T-helper 2 cell treated with Interferon-gamma antibody and Interleukin-4, amounts not matched to agents 5 μg/mL and 100 μg/mL, for 36 hours (primary cell): ENCODE measurements around the gene PDK2.

ENCODE experiments used
- DNase-seq: peaks from one replicate; pipeline ENCODE4 v3.0.0; 2021; ENCODE audit warnings: low spot score
- H3K27ac Mint-ChIP-seq: one replicate; pipeline ENCODE4 v1.8.0; 2021; ENCODE audit warnings: mild to moderate bottlenecking, mixed read lengths
- H3K27me3 Mint-ChIP-seq: one replicate; pipeline ENCODE4 v1.8.0; 2021; ENCODE audit warnings: low read depth, mixed read lengths
- H3K36me3 Mint-ChIP-seq: one replicate; pipeline ENCODE4 v1.8.0; 2021; ENCODE audit warnings: low read depth, mixed read lengths
- H3K4me1 Mint-ChIP-seq: one replicate; pipeline ENCODE4 v1.8.0; 2021; ENCODE audit warnings: low read depth, mixed read lengths
- H3K4me3 Mint-ChIP-seq: one replicate; pipeline ENCODE4 v1.8.0; 2022; ENCODE audit warnings: mild to moderate bottlenecking, moderate library complexity, mixed read lengths
- H3K9me3 Mint-ChIP-seq: one replicate; pipeline ENCODE4 v1.8.0; 2021; ENCODE audit warnings: mixed read lengths

Gene PDK2

DNA sequence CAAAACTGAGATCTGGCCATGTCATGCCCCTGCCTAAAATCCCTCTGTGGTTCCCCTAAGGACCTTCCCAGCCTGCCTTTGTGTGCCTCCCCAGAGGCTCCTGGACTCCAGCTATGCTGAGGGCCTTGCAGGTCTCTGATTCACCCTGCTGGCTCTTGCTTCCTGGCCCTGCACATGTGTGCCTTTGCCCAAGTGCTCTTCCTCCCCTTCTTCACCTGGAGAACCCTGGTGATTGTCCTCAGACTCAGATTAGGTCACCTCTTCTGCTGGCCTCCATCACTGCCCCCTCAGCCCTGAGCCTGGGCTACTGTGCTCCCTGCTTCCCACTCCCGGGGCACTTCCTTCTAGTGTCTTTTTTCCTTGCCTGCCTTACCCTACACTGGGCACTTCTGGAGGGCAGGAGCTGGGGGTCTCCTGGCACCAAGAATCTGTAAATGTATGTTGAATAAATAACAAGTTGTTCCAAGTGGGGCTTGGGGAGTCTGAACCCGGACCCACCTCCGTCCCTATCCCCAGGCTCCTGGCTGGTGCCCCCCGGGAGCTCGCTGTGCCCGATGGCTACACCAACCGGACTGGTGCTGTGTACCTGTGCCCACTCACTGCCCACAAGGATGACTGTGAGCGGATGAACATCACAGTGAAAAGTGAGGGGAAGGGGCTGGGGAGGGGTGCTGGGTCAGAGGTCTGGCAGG is 31.4 kb upstream of the PDK2 start:
- H3K27ac Mint-ChIP-seq = peak overlapping the region; percentile 13
- peaks cover 4% of the 10 kb centered on the region for H3K27me3 Mint-ChIP-seq
- no peaks in the 10 kb centered on the region for H3K9me3 Mint-ChIP-seq
- H3K36me3 Mint-ChIP-seq = no peaks in the 10 kb centered on the region
- DNase-seq = no peak
- H3K4me3 Mint-ChIP-seq = no peak overlapping the region
- peaks cover 2% of the 10 kb centered on the region for H3K4me1 Mint-ChIP-seq

DNA sequence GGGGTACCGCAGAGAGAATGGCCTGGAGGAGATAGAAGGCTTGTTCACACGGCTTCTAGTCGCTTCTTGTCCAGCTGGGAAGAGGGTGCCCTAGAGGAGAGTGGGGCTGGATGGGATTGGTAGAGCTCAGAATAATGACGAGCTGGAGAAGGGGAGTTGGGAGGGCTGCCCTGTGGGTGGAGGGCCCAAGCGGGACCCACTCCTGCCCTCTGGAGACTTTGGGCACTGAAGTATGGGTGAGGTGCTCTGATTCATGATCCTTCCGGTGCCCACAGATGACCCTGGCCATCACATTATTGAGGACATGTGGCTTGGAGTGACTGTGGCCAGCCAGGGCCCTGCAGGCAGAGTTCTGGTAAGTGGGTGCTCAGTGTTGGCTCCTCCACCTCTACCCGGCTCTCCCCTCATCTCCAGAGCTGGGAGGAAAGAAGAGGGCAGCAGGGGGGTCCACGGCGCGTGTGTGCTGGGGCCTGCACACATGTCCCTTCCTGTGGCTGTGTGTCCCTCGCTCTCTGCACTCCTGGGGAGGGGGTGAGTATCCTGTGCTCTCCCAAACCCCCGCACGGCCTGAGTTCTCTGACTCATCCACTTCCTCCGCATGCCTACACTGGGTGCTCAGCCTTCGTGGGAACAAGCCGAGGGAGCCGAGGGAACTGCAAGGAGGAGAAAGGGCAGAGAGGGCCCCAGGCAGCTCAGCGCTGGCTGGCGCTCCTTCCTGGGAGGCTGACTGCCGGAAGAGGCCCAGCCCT is 30.7 kb upstream of the PDK2 start:
- DNase-seq = no peak
- Mint-ChIP-seq H3K9me3 (no peaks in the 10 kb centered on the region), H3K36me3 (no peaks in the 10 kb centered on the region), H3K27ac (no peak overlapping the region), H3K27me3 (peaks cover under 1% of the 10 kb centered on the region), H3K4me1 (peaks cover 2% of the 10 kb centered on the region), H3K4me3 (no peak overlapping the region)

DNA sequence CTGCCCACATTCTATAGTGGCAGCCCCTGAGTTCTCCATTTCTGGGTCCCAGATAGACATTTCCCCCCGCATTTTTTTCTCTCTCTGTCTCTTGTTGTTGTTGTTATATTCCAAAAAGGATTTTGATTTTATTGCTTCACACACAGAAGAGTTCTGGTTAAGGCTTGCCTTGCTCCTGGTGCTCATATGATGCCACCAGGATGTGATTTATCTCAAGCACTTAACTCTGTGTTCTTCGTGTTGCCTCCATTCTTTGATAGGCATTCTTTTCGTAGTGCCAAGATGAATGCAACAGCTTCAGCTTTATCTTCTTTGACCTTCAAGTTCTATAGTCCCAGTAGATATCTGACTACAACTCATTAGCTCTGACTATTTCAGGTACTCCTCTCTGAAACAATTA is 30.1 kb upstream of the PDK2 start:
- H3K9me3 Mint-ChIP-seq = no peaks in the 10 kb centered on the region
- H3K27me3 Mint-ChIP-seq = no peaks in the 10 kb centered on the region
- no peak overlapping the region for H3K27ac Mint-ChIP-seq
- H3K4me3 Mint-ChIP-seq = no peak overlapping the region
- no peak for DNase-seq
- peaks cover 2% of the 10 kb centered on the region for H3K4me1 Mint-ChIP-seq
- no peaks in the 10 kb centered on the region for H3K36me3 Mint-ChIP-seq

DNA sequence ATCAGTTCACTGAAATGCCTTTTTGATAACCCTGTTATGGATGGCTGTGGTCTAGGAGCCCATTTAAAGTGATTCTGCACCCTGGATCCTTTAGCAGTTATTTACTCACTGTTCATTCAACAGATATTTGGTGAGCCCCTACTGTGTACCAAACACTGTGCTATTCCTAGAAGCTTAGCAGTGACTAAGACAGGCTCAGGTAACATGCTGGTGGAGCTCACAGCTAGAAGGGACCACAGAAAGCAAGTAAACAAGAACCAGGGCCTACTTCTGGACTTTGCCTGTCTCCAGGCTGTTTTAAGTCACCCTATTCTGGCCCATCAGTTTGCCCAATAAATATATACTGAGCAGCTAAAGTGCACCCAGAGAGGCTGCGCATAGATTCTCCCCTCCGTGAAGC is 28.2 kb upstream of the PDK2 start:
- no peak overlapping the region for H3K4me3 Mint-ChIP-seq
- no peaks in the 10 kb centered on the region for H3K27me3 Mint-ChIP-seq
- peaks cover 2% of the 10 kb centered on the region for H3K4me1 Mint-ChIP-seq
- H3K27ac Mint-ChIP-seq = no peak overlapping the region
- H3K9me3 Mint-ChIP-seq = no peaks in the 10 kb centered on the region
- DNase-seq = no peak
- H3K36me3 Mint-ChIP-seq = no peaks in the 10 kb centered on the region

DNA sequence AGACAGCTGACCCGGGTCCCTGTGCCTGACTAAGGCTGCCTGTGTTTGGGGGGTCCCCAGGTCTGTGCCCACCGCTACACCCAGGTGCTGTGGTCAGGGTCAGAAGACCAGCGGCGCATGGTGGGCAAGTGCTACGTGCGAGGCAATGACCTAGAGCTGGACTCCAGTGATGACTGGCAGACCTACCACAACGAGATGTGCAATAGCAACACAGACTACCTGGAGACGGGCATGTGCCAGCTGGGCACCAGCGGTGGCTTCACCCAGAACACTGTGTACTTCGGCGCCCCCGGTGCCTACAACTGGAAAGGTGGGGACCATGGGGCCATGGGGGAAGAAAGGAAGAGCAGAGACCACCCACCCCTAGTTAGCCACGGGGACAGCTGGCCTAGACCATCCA is 27.2 kb upstream of the PDK2 start:
- no peaks in the 10 kb centered on the region for H3K27me3 Mint-ChIP-seq
- H3K4me3 Mint-ChIP-seq = no peak overlapping the region
- no peaks in the 10 kb centered on the region for H3K36me3 Mint-ChIP-seq
- no peaks in the 10 kb centered on the region for H3K9me3 Mint-ChIP-seq
- peaks cover 4% of the 10 kb centered on the region for H3K4me1 Mint-ChIP-seq
- no peak overlapping the region for H3K27ac Mint-ChIP-seq
- no peak for DNase-seq

DNA sequence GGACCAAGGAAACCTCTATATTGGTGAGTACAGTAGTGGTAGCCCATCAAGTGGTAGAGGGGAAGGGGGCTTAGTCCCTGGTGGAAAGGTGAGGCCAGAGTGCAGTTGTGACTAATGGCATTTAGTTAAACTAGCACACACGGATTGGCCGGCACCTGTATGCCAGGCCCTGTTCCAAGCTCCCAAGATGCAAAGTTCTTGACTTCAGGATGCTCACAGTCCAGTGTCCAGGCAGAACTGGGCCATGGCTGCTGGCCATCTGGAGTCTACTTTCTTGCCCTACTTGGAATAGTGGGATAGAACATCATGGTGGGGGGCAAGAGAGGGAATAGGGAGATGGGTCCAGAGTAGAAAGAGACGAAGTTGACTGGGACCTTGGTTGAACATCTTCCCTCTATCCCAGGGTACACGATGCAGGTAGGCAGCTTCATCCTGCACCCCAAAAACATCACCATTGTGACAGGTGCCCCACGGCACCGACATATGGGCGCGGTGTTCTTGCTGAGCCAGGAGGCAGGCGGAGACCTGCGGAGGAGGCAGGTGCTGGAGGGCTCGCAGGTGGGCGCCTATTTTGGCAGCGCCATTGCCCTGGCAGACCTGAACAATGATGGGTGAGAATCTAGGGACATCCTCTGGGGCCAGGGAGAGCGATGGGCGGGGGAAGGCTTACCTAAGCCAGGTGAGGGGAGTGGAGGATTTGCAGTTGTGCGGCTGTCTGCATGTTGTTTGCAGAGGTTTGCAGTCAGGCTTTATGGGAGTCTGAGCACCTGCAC is 24.1 kb upstream of the PDK2 start:
- Mint-ChIP-seq H3K27me3 (no peaks in the 10 kb centered on the region), H3K36me3 (no peaks in the 10 kb centered on the region), H3K4me1 (peaks cover 2% of the 10 kb centered on the region), H3K27ac (no peak overlapping the region), H3K4me3 (no peak overlapping the region), H3K9me3 (no peaks in the 10 kb centered on the region)
- DNase-seq = no peak

DNA sequence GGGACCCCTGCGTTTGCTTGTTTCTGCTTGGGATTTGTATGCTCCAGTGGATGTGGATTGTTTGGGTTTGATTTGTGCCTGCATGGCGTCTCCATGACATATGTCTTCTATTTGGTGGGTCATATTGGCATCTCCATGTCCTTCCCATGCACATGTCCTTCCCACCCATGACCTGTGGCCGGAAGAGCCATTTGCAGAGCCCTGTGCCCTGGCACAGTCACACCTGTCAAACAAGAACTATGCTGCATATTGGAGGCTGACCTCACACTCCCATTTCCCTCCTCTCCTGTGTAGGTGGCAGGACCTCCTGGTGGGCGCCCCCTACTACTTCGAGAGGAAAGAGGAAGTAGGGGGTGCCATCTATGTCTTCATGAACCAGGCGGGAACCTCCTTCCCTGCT is 23.5 kb upstream of the PDK2 start:
- no peak overlapping the region for H3K27ac Mint-ChIP-seq

DNA sequence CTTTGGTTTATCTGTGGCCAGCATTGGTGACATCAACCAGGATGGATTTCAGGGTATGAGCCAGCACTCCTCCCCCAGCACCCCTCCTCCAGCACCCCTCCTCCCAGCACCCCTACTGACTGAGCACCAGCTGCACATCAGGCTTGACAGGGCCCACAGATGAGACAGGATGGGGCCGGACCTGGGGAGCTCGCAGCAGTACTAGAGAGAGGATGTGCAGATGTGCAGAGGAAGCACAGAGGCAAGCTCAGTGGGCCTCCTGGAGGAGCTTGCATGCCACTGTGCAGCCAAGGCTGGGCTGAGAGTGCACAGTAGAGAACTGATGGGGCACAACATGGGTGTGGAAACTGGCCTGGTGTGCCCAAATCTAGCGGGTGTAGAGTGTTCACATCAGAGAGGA is 23.0 kb upstream of the PDK2 start:
- Mint-ChIP-seq H3K9me3 (no peaks in the 10 kb centered on the region), H3K4me3 (no peak overlapping the region), H3K27me3 (no peaks in the 10 kb centered on the region), H3K36me3 (no peaks in the 10 kb centered on the region), H3K27ac (no peak overlapping the region), H3K4me1 (peaks cover 2% of the 10 kb centered on the region)
- DNase-seq = no peak

More for the DNA sequence above, 23.5 kb upstream of the PDK2 start:
- Mint-ChIP-seq H3K4me1 (peaks cover 2% of the 10 kb centered on the region), H3K9me3 (no peaks in the 10 kb centered on the region), H3K27me3 (no peaks in the 10 kb centered on the region), H3K36me3 (no peaks in the 10 kb centered on the region), H3K4me3 (no peak overlapping the region)
- DNase-seq = no peak

DNA sequence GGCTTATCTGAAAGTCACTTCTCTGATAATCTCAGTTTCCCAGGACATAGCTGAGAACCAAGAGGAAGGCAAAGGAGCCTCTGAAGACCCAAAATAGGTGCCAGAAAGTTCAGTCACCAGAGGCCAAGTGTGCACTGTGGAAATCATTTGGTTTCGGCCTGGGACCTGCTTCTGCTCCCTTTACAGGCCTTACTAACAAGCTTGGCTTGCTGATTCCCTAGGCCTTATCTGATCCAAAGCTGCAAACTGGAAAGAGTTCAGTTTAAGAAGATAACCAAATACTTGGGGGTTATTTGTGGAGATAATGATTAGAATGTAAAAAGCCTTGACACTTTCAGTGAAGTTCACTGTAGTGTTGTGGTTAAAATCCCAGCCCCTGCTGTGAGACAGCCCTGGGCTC is 22.2 kb upstream of the PDK2 start:
- Mint-ChIP-seq H3K27ac (no peak overlapping the region), H3K27me3 (no peaks in the 10 kb centered on the region), H3K4me3 (no peak overlapping the region), H3K4me1 (peaks cover 2% of the 10 kb centered on the region), H3K9me3 (no peaks in the 10 kb centered on the region), H3K36me3 (no peaks in the 10 kb centered on the region)
- no peak for DNase-seq

DNA sequence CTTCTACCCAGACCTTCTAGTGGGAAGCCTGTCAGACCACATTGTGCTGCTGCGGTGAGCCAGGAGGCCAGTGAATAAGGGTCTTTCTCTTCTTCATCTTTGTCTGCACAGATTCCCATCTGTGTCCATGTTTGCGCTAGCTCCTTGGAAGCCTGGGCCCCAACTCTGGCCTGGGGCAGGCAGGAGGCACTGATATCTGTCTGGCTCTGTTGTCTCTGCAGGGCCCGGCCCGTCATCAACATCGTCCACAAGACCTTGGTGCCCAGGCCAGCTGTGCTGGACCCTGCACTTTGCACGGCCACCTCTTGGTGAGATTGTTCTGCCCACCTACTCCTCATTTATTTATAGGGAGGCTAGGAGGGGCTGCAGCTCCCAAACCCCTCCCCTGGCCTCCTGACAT is 20.9 kb upstream of the PDK2 start:
- no peak for DNase-seq
- H3K4me3 Mint-ChIP-seq = no peak overlapping the region
- peaks cover 2% of the 10 kb centered on the region for H3K4me1 Mint-ChIP-seq
- H3K27me3 Mint-ChIP-seq = no peaks in the 10 kb centered on the region
- H3K9me3 Mint-ChIP-seq = no peaks in the 10 kb centered on the region
- no peaks in the 10 kb centered on the region for H3K36me3 Mint-ChIP-seq
- H3K27ac Mint-ChIP-seq = no peak overlapping the region

DNA sequence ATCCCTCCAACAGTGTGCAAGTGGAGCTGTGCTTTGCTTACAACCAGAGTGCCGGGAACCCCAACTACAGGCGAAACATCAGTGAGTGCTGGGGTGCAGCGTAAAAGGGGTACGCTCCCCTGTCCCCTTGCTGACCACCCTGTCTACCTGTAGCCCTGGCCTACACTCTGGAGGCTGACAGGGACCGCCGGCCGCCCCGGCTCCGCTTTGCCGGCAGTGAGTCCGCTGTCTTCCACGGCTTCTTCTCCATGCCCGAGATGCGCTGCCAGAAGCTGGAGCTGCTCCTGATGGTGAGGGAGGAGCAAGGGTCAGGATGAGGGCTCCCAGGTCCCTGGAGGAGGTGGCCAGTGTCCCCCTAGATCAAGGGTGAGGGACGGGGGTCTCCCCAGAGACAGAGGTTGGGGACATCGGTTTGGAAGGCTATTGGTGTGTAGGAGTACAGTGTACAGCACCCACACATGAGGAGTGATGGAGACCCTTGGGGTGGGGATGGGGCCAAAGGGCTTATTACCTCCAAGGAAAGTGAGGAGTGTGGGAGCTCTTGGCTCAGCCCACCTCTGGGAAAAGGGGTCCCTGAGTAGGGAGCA is 19.6 kb upstream of the PDK2 start:
- Mint-ChIP-seq H3K27ac (no peak overlapping the region), H3K4me1 (peaks cover 2% of the 10 kb centered on the region), H3K9me3 (no peaks in the 10 kb centered on the region), H3K4me3 (no peak overlapping the region), H3K27me3 (no peaks in the 10 kb centered on the region), H3K36me3 (no peaks in the 10 kb centered on the region)
- DNase-seq = no peak

DNA sequence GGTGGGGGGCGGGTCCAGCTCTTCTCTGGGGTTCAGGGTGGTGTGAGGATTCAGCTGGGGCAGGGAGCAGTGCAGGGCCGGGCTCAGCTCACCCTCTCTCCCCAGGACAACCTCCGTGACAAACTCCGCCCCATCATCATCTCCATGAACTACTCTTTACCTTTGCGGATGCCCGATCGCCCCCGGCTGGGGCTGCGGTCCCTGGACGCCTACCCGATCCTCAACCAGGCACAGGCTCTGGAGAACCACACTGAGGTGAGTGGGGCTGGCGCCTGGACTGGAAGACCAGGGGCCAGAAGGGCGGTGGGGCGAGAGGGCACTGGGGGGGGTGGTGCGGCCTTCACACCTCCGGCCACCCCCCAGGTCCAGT is 18.9 kb upstream of the PDK2 start:
- H3K9me3 Mint-ChIP-seq = no peaks in the 10 kb centered on the region
- no peaks in the 10 kb centered on the region for H3K27me3 Mint-ChIP-seq
- no peak overlapping the region for H3K4me3 Mint-ChIP-seq
- peaks cover 2% of the 10 kb centered on the region for H3K4me1 Mint-ChIP-seq
- no peak for DNase-seq
- no peak overlapping the region for H3K27ac Mint-ChIP-seq
- no peaks in the 10 kb centered on the region for H3K36me3 Mint-ChIP-seq

DNA sequence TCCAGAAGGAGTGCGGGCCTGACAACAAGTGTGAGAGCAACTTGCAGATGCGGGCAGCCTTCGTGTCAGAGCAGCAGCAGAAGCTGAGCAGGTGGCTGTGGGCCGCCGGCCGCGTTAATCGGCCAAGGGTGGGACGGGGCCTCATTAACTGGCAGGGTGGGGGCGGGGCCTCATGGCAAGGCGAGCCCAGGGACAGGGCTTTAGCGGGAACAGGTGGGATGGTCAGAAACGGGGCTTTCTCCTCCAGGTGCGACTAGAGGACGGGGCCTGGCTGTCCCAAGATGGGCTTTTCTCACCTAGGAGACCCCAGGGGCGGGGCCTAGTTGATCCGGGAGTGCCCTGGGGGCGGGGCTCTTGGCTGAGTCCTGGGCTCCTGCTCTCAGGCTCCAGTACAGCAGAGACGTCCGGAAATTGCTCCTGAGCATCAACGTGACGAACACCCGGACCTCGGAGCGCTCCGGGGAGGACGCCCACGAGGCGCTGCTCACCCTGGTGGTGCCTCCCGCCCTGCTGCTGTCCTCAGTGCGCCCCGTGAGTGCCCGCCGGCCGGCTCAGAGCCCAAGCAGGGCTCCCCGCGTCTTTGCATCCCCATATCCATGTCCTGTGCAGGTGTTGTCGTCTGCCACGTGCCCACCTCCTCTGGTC is 18.4 kb upstream of the PDK2 start:
- H3K27ac Mint-ChIP-seq = no peak overlapping the region
- no peak for DNase-seq
- H3K9me3 Mint-ChIP-seq = no peaks in the 10 kb centered on the region
- peaks cover 2% of the 10 kb centered on the region for H3K4me1 Mint-ChIP-seq
- H3K4me3 Mint-ChIP-seq = no peak overlapping the region
- no peaks in the 10 kb centered on the region for H3K36me3 Mint-ChIP-seq
- H3K27me3 Mint-ChIP-seq = no peaks in the 10 kb centered on the region

DNA sequence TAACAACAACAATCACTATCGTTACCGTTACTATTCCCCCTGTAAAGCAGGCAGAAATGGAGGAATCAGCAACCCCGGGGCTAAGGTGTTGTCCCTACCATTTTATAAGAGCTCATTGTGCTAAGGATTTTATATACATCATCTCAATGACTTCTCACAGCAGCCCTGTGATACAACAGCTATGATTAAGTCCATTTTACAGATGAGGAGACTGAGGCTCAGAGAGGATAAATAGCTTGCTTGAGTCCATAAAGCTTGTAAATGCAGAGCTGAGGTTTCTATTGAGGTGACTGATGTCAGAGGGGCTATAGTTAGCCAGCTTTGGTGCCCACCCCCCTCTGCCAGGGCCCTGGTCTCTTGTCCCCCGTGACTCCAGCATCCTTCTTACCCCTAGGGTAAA is 16.7 kb upstream of the PDK2 start:
- Mint-ChIP-seq H3K4me1 (no peaks in the 10 kb centered on the region), H3K36me3 (no peaks in the 10 kb centered on the region), H3K27me3 (no peaks in the 10 kb centered on the region), H3K27ac (no peak overlapping the region), H3K4me3 (no peak overlapping the region), H3K9me3 (no peaks in the 10 kb centered on the region)
- no peak for DNase-seq
